ENCODE measurements around the gene HES4. TPM values are rescaled to one million over a fixed set of nuclear protein-coding genes. Genes with fewer than 3 reads are reported as not detected.
A peak's percentile ranks its signal among the peaks of the same experiment; 100 is the strongest.
"Not testable (repeated sequence)": the region's sequence is repeated elsewhere in the genome, so short reads cannot be mapped to it uniquely, and the experiment has no call there.

The HES4 gene
- total RNA-seq, 4 donors from 2014 or later: 30.4 to 70.4 (median 40.9) TPM

DNA sequence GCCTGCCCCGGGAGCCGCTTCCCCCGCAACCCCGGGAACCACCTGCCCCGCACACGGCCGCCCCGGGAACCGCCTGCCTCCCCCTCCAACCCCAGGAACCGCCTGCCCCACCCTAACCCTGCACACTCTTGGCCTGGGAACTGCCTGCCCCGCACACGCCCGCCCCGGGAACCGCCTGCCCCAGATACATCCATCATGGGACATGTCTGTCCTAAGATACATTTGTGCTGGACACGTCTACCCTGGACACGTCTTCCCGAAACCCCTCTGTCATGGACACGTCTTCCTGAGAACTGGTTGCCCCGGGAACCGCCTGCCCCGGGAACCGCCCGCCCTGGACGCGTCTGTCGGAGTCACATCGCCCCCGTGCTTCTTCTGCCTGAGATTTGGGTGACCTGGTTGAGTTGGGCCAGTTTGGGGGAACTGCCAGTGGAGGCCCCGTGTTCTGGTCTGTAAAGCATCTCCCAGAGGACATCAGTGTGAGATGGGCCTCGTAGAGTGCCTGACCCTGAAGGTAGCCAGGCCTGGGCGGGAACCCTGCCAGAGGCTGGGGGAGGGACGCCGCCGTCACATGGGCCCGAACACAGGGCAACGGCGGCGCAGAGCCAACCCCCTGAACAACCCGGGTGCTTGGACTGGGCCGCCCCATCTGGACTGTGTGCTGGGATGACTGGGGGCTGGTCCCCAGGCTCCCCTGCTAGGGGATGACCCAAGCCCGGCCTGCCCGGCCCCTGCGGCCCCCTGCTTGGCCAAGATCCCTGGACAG, 21.6 kb downstream of the HES4 start:
- intact Hi-C loops (cut with DNase I; ENCODE audit: low total_unique reads): no loop called here
- WGBS, 2 donors: 62 to 72% methylated on average over 20 to 25 of the region's 44 CpGs
- TF ChIP-seq POLR2A (IDR thresholded peaks at IDR 0.05): no peak
- TF ChIP-seq, protein P1, sequence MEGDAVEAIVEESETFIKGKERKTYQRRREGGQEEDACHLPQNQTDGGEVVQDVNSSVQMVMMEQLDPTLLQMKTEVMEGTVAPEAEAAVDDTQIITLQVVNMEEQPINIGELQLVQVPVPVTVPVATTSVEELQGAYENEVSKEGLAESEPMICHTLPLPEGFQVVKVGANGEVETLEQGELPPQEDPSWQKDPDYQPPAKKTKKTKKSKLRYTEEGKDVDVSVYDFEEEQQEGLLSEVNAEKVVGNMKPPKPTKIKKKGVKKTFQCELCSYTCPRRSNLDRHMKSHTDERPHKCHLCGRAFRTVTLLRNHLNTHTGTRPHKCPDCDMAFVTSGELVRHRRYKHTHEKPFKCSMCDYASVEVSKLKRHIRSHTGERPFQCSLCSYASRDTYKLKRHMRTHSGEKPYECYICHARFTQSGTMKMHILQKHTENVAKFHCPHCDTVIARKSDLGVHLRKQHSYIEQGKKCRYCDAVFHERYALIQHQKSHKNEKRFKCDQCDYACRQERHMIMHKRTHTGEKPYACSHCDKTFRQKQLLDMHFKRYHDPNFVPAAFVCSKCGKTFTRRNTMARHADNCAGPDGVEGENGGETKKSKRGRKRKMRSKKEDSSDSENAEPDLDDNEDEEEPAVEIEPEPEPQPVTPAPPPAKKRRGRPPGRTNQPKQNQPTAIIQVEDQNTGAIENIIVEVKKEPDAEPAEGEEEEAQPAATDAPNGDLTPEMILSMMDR (IDR thresholded peaks at IDR 0.05): no peak
- no peak for DNase-seq (ENCODE audit: low spot score in 2 of 2)
- H3K4me3 ChIP-seq (ENCODE audit: low read depth, poor library complexity, severe bottlenecking): no peak overlapping the region

DNA sequence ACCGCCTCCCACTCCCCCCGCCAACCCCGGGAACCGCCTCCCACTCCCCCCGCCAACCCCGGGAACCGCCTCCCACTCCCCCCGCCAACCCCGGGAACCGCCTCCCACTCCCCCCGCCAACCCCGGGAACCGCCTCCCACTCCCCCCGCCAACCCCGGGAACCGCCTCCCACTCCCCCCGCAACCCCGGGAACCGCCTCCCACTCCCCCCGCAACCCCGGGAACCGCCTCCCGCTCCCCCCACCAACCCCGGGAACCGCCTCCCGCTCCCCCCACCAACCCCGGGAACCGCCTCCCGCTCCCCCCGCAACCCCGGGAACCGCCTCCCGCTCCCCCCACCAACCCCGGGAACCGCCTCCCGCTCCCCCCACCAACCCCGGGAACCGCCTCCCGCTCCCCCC, 23.1 kb downstream of the HES4 start:
- intact Hi-C loops (cut with DNase I; ENCODE audit: low total_unique reads); DNase-seq (ENCODE audit: low spot score in 2 of 2); H3K4me3 ChIP-seq (ENCODE audit: low read depth, poor library complexity, severe bottlenecking): not testable (repeated sequence)
- 22% methylated on average over 8 of the region's 39 CpGs; no CpG with 5 or more reads in 1 of the 2 donors for WGBS, 2 donors

DNA sequence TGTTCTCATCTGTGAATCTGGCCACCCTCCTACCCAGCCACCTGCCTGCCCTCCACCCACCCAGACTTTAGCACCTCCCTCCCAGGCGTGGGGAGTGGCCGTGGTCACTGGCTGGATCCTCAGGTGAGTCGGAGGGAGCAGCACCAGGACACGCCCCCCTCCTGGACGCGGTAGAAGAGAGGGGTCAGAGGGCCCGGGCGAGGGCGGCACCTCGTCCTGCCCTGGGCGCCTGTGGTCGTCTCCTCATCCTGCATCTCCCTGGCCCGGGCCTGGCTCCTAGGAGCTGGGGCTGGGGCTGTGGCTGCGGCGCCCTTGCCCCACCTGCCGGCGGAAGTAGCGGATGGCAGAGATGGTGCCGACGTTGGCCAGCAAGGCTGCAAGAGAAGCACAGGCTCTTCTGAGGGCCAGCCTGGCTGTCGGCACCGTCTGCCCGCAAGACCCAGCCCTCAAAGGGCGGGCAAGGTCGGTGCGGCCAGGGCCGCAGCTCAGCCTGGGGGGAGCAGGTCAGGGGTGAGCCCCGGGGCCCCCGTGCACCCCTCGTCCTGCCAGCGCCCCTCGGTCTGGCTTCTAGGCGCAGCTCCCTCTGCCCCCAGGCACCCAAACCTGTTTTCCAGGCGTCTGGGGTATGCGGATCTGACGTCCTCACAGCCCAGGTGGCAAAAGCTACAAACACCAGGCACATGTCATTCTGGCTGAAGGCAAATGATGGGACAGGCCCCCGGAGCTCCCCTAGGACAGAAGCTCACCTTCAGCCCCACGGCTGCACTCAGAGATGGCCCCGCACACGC, 23.8 kb downstream of the HES4 start:
- DNase-seq (ENCODE audit: low spot score in 2 of 2): peak in 1 of 2 donors; percentile 89
- WGBS, 2 donors: 2 to 5% methylated on average over 20 to 36 of the region's 40 CpGs
- intact Hi-C loops (cut with DNase I; ENCODE audit: low total_unique reads): no loop called here
- TF ChIP-seq POLR2A (IDR thresholded peaks at IDR 0.05): no peak
- TF ChIP-seq, protein P1 (IDR thresholded peaks at IDR 0.05): peak in 1 of 3 donors; percentile 14
- H3K4me3 ChIP-seq (ENCODE audit: low read depth, poor library complexity, severe bottlenecking): no peak overlapping the region

DNA sequence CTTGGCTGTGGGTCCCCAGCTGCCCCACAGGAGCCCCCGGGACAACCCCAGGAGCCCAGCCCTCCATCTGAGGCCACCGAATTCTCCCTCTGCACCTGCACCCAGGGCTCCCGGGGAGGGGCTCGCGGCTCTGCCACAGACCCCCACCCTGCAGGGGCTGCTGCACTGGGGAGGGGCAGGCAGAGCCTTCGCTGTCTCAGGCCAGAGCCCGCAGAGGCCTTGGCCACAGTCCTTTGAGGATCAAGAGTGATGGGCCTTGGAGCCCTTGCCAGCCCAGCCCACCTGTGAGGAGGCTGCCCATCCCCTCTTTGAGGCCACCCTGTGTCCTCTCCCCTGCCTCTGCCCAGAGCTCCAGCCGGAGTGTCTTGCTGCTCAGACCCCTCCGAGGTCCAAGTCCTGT, 24.5 kb downstream of the HES4 start:
- WGBS, 2 donors: 56 to 60% methylated on average over 9 of the region's 9 CpGs
- intact Hi-C loops (cut with DNase I; ENCODE audit: low total_unique reads): no loop called here
- TF ChIP-seq POLR2A (IDR thresholded peaks at IDR 0.05): no peak
- TF ChIP-seq, protein P1 (IDR thresholded peaks at IDR 0.05): no peak
- no peak overlapping the region for H3K4me3 ChIP-seq (ENCODE audit: low read depth, poor library complexity, severe bottlenecking)
- DNase-seq (ENCODE audit: low spot score in 2 of 2): no peak

DNA sequence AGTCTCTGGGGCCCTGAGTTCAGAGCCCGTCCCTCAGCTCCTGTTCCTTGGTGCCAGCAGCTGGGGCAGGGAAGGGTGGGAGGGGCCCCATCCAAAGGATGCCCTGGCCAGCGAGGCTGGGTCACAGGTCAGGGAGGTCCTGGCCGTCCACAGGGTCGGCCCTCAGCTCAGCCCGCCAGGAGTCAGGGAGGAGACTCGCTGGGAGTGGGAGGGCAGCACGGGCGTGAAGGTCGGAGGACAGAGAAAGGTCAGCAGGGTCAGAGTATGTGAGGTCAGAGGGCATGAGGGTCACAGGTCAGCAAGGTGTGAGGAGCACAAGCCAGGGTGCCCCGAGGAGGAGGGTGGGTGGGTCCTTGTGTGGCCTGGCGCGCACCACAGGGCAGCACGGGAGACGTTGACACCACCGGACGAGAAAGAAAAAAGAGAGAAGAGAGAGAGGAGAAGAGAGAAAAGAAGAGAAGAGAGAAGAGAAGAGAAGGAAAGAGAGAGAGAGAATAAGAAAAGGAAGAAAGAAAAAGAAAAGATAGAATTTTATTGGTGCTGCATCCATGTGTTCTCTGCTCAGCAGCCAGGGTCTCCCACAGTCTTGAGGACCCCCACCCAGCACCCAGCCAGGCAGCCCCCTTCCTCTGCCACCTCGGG, 25.1 kb downstream of the HES4 start:
- no peak for DNase-seq (ENCODE audit: low spot score in 2 of 2)
- no peak overlapping the region for H3K4me3 ChIP-seq (ENCODE audit: low read depth, poor library complexity, severe bottlenecking)
- 62 to 69% methylated on average over 14 to 17 of the region's 17 CpGs for WGBS, 2 donors
- intact Hi-C loops (cut with DNase I; ENCODE audit: low total_unique reads): no loop called here
- TF ChIP-seq, protein P1 (IDR thresholded peaks at IDR 0.05): no peak
- TF ChIP-seq POLR2A (IDR thresholded peaks at IDR 0.05): no peak

DNA sequence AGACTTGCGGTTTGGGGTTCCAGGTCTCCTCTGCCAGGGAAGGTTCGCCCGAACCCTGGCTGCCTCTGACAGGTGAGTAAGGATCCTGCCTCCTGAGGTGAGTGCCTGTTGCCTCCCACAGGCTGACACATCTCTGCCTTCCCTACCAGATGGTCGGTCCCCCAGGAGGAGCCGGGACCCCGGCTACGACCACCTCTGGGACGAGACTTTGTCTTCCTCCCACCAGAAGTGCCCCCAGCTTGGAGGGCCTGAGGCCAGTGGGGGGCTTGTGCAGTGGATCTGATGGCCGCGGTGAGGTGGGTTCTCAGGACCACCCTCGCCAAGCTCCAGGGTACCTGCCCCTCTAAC, 25.6 kb downstream of the HES4 start:
- intact Hi-C loops (cut with DNase I; ENCODE audit: low total_unique reads): no loop called here
- no peak for DNase-seq (ENCODE audit: low spot score in 2 of 2)
- WGBS, 2 donors: 84 to 96% methylated on average over 11 of the region's 11 CpGs

More for the DNA sequence above, 25.6 kb downstream of the HES4 start:
- no peak for TF ChIP-seq POLR2A (IDR thresholded peaks at IDR 0.05)
- TF ChIP-seq, protein P1 (IDR thresholded peaks at IDR 0.05): no peak
- H3K4me3 ChIP-seq (ENCODE audit: low read depth, poor library complexity, severe bottlenecking): no peak overlapping the region

Data from lower leg skin (tissue), 4 donors.